Gastroesophageal sphincter (tissue), 4 donors: ENCODE measurements around the gene CFL1. TPM values are rescaled to one million over a fixed set of nuclear protein-coding genes. Genes with fewer than 3 reads are reported as not detected.

Source experiments
- ATAC-seq: fragments of 150-250 bp; one replicate; pipeline ENCODE4 v1.9.1; 2016; ENCODE audit warnings: mild to moderate bottlenecking, moderate library complexity
- H3K27ac ChIP-seq, 4 donors: fragments of 200-600 bp; sonication (generic) in 3 of 4; 1 replicate in 3 of 4; 2 replicates in 1 of 4; pipeline ENCODE4 v1.5.1; 2016 to 2019
- H3K27me3 ChIP-seq: fragments of 200-600 bp; sonication (generic); one replicate; pipeline ENCODE4 v1.5.1; 2019
- H3K36me3 ChIP-seq, 2 donors: fragments of 200-600 bp; sonication (generic); one replicate each; pipeline ENCODE4 v1.5.1; 2019; ENCODE audit warnings: control low read depth in 1 of 2
- H3K4me1 ChIP-seq, 3 donors: fragments of 200-600 bp; sonication (generic); 1 replicate in 2 of 3; 2 replicates in 1 of 3; pipeline ENCODE4 v1.5.1; 2016 to 2019; ENCODE audit warnings: control low read depth in 2 of 3
- H3K4me3 ChIP-seq, 2 donors: fragments of 200-600 bp; sonication (generic); one replicate each; pipeline ENCODE4 v1.5.1; 2019; ENCODE audit warnings: mild to moderate bottlenecking in 1 of 2, moderate library complexity in 1 of 2
- H3K9me3 ChIP-seq, 3 donors: fragments of 200-600 bp; sonication (generic); one replicate each; pipeline ENCODE4 v1.5.1; 2017 to 2019; ENCODE audit warnings: control low read depth in 2 of 3
- CTCF ChIP-seq, 4 experiments: fragments of 200-600 bp in 2 of 4; fragments of 450-650 bp in 2 of 4; sonication (generic) in 1 of 4; IDR thresholded peaks; one replicate each; pipeline ENCODE4 v1.5.1; 2017 to 2019; ENCODE audit warnings: antibody characterized with exemption in 4 of 4, mild to moderate bottlenecking in 2 of 4, moderate library complexity in 2 of 4
- EP300 ChIP-seq: sonication (generic); formaldehyde crosslinking; IDR thresholded peaks from one replicate; pipeline ENCODE4 v1.6.1; 2017; ENCODE audit warnings: antibody characterized with exemption, mild to moderate bottlenecking
- POLR2A ChIP-seq, 2 donors: fragments of 450-650 bp; IDR thresholded peaks; one replicate each; pipeline ENCODE4 v1.6.1; 2017; ENCODE audit warnings: antibody characterized with exemption in 2 of 2, mild to moderate bottlenecking in 2 of 2, moderate library complexity in 1 of 2
- POLR2AphosphoS5 ChIP-seq: sonication (generic); formaldehyde crosslinking; IDR thresholded peaks from one replicate; pipeline ENCODE4 v1.6.1; 2017; ENCODE audit warnings: antibody characterized with exemption
- WGBS, 2 donors: methylation state at CpG; one replicate each; pipeline ENCODE4 v1.1.5; 2018; ENCODE audit warnings: low coverage in 1 of 2; 5-methylcytosine and 5-hydroxymethylcytosine counted together
- total RNA-seq, 4 donors: library from RNA; depleted of rRNA; stranded (reverse); fragments of >200 nt; gene quantifications; one replicate each; pipeline ENCODE4 v1.1.0, GENCODE V29; 2016

CFL1 gene
- total RNA-seq, 4 donors from 2014 or later = 559 to 895 (median 639) TPM

GRCh38 chr11:65863889-65864705 lies 6.1 kb upstream of the CFL1 start:
- no peak overlapping the region for H3K4me3 ChIP-seq
- 50 to 65% methylated on average over 2 to 5 of the region's 12 CpGs for WGBS, 2 donors
- H3K9me3 ChIP-seq = no peaks in the 10 kb centered on the region
- H3K27ac ChIP-seq = peak overlapping the region in 3 of 4 donors; percentile 31 to 97 (median 49)
- peaks cover 0 to 67% (median 15%) of the 10 kb centered on the region in 3 donors for H3K4me1 ChIP-seq
- no peak for TF ChIP-seq EP300
- peaks cover 0 to 75% of the 10 kb centered on the region in 2 donors for H3K36me3 ChIP-seq
- no peak for ATAC-seq
- no peaks in the 10 kb centered on the region for H3K27me3 ChIP-seq

DNA sequence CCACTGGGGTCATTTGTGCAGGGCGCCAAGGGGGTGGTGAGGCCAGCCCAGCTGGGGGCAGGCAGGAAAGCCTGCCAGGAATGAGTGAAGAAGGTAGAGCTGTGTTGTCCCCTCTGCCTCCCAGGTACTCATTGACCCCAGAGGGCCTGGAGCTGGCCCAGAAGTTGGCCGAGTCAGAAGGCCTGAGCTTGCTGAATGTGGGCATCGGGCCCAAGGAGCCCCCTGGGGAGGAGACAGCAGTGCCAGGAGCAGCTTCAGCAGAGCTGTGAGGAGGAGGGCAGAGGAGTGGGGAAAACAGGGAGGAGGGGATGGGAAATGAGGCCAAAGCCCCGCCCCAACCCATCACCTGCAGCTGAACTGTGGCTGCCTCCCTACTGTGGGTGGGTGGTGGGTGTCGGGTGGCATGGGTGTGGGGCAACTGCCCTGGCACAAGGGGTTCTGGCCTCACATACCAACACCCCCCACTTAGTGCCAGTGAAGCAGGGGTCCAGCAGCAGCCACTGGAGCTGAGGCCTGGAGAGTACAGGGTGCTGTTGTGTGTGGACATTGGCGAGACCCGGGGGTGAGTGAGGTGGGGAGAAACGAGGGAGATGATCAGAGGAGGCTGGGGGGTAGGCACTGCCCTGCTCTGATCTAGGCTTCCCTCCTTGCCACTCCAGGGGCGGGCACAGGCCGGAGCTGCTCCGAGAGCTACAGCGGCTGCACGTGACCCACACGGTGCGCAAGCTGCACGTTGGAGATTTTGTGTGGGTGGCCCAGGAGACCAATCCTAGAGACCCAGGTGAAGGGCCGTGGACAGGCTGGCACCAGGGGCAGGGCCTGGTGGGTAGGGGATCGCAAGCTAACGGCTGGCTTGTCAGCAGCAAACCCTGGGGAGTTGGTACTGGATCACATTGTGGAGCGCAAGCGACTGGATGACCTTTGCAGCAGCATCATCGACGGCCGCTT lies 5.2 kb upstream of the CFL1 start:
- peak overlapping the region in 3 of 4 donors; percentile 49 to 97 (median 90) for H3K27ac ChIP-seq
- ATAC-seq = no peak
- no peak overlapping the region for H3K4me3 ChIP-seq
- 62 to 84% methylated on average over 3 to 7 of the region's 24 CpGs for WGBS, 2 donors
- H3K9me3 ChIP-seq = no peaks in the 10 kb centered on the region
- H3K4me1 ChIP-seq = peaks cover 0 to 72% (median 15%) of the 10 kb centered on the region in 3 donors
- no peaks in the 10 kb centered on the region for H3K27me3 ChIP-seq
- TF ChIP-seq EP300 (no peak), POLR2A (IDR thresholded peaks at IDR 0.05) (no peak), CTCF (IDR thresholded peaks at IDR 0.05) (no peak), POLR2AphosphoS5 (no peak)
- peaks cover 0 to 67% of the 10 kb centered on the region in 2 donors for H3K36me3 ChIP-seq

DNA sequence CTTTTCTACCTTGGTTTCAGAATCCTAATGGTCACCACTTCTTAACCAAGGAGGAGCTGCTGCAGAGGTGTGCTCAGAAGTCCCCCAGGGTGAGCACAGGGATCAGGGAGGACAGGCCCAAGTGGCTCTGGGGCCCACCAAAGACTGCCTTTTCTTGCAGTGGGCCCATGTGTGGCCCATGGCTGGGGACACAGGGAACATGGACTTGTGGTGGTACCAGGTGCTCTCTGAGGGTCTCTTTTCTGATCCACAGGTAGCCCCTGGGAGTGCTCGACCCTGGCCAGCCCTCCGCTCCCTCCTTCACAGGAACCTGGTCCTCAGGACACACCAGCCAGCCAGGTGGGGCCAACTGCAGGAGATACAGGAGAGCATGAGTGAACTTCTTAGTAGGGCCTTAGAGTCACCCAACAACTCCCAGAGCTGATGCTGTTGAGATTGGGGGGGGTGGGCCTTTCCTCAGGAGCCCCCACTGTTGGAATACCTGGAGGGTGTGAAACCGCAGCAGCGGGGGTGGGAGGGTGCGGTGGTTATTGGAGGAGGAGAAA lies 4.3 kb upstream of the CFL1 start:
- no peaks in the 10 kb centered on the region for H3K27me3 ChIP-seq
- H3K36me3 ChIP-seq = peaks cover 0 to 57% of the 10 kb centered on the region in 2 donors
- H3K27ac ChIP-seq = peak overlapping the region in 3 of 4 donors; percentile 90 to 99 (median 97)
- H3K4me3 ChIP-seq = peak overlapping the region in 1 of 2 donors; percentile 95
- no peak for TF ChIP-seq POLR2A (IDR thresholded peaks at IDR 0.05)
- TF ChIP-seq POLR2AphosphoS5 = no peak
- peaks cover 0 to 62% (median 15%) of the 10 kb centered on the region in 3 donors for H3K4me1 ChIP-seq
- no peak for ATAC-seq
- H3K9me3 ChIP-seq = no peaks in the 10 kb centered on the region
- no CpG with 5 or more reads among the region's 5 CpGs for WGBS, 2 donors

- Histone ChIP-seq H3K36me3 (peaks cover 0 to 51% of the 10 kb centered on the region in 2 donors), H3K27me3 (no peaks in the 10 kb centered on the region), H3K9me3 (no peaks in the 10 kb centered on the region), H3K4me3 (peak overlapping the region; percentile 61 to 95), H3K27ac (peak overlapping the region in 3 of 4 donors; percentile 90 to 99 (median 97)), H3K4me1 (peaks cover 0 to 61% (median 15%) of the 10 kb centered on the region in 3 donors)
- TF ChIP-seq EP300 = no peak
- no peak for TF ChIP-seq POLR2A (IDR thresholded peaks at IDR 0.05)
- no peak for TF ChIP-seq POLR2AphosphoS5
- TF ChIP-seq CTCF (IDR thresholded peaks at IDR 0.05) = no peak
- 63 to 72% methylated on average over 2 to 4 of the region's 13 CpGs for WGBS, 2 donors
- ATAC-seq = no peak
These were observed 3.7 kb upstream of the CFL1 start for GRCh38 chr11:65861533-65862183.

- 0 to 25% methylated on average over 1 to 5 of the region's 14 CpGs for WGBS, 2 donors
- Histone ChIP-seq H3K4me1 (peaks cover 0 to 66% (median 19%) of the 10 kb centered on the region in 3 donors), H3K36me3 (peaks cover 0 to 48% of the 10 kb centered on the region in 2 donors)
These were observed 3.2 kb upstream of the CFL1 start for GRCh38 chr11:65861165-65861505.

More at GRCh38 chr11:65861165-65861505, 3.2 kb upstream of the CFL1 start:
- no peak for TF ChIP-seq EP300
- no peak for TF ChIP-seq POLR2AphosphoS5
- no peak for TF ChIP-seq CTCF (IDR thresholded peaks at IDR 0.05)
- TF ChIP-seq POLR2A (IDR thresholded peaks at IDR 0.05) = no peak
- peak overlapping the region; percentile 90 to 99 (median 96) for H3K27ac ChIP-seq
- no peaks in the 10 kb centered on the region for H3K9me3 ChIP-seq
- ATAC-seq = no peak
- no peaks in the 10 kb centered on the region for H3K27me3 ChIP-seq
- H3K4me3 ChIP-seq = peak overlapping the region; percentile 61 to 95
